Inflammatory macrophage treated with lipopolysaccharide for 1 hour (primary cell): ENCODE measurements around the gene TK1.

Experiments
- DNase-seq, 2 donors: peaks; one replicate each; pipeline ENCODE4 v3.0.0-alpha.2; 2020 to 2022

Gene TK1

GRCh38 chr17:78219396-78220150 is 32.7 kb upstream of the TK1 start:
- DNase-seq = no peak

- no peak for DNase-seq
These were observed 27.8 kb upstream of the TK1 start for GRCh38 chr17:78214706-78215061.

- peak; percentile 77 to 94 for DNase-seq
These were observed 27.3 kb upstream of the TK1 start, which contains the start of gene BIRC5 for GRCh38 chr17:78214016-78214705. Gene BIRC5, plus strand, starts transcription at chr17:78214253. Its CDS starts 64 bp downstream, at chr17:78214317.

DNA sequence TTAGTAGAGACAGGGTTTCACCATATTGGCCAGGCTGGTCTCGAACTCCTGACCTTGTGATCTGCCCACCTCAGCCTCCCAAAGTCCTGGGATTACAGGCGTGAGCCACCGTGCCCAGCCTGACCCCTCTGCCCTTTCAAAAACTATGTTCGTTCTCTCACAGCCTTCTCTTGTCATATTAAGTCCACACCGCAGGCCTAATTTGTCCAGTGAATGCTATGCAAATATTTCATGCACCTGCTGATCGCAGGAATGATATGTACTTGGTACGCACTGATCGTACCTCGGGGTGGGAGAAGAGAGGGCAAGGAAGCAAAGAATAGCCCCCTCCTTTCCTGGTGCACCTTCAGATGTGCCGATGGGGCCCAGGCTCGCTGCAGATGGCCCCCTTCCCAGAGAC is 24.2 kb upstream of the TK1 start:
- no peak for DNase-seq

GRCh38 chr17:78210111-78210510 is 23.3 kb upstream of the TK1 start:
- DNase-seq = no peak

DNA sequence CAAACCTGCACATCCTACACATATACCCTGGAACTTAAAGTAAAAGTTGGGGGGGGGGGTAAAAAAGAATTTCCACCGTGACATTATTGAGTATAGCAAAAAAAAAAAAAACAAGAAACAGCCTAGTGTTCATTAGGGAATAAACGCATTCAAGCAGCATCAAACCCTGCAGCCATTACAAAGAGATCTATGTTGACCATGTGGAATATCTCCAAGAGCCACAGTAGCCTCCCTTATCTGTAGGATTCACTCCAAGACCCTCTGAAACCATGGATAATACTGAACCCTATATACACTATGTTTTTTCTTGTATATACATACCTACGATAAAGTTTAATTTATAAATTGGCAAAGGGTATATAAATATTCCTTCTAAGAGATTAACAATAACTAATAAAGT is 21.6 kb upstream of the TK1 start:
- DNase-seq = no peak

GRCh38 chr17:78206298-78206697 is 19.4 kb upstream of the TK1 start:
- DNase-seq = no peak

- no peak for DNase-seq
These were observed 18.4 kb upstream of the TK1 start for GRCh38 chr17:78205124-78205775.

DNA sequence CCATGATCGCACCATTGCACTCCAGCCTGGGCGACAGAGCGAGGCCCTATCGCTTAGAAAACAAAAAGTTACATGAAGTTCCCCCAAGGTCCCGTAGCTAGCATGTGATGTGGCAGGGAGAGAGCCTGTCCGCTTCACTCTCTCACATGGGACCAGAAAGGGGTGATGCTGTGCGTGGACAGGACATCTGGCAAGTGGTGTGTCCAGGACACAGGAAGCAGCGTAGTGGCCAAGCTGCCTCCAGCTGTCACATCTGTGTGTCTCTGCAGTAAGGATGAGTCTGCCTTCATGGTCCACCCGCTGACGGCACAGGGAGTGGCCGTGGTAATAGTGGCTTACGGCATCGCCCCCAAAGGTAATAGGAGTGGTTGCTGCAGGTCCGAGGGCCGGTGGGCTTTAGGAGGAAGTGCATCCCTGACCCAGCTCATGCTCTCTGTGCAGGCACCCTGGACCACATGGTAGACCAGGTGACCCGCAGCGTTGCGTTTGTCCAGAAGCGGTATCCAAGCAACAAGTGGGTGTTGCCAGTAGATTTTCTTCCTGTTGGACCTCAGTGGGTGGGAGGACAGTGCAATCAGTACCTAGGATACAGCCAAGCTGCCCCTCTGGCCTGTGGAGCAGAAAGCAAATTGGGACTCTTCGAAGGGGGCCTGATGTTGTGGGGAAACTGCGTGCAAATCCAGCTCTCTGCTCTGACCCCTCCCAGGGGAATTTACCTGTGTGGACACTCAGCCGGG is 17.7 kb upstream of the TK1 start:
- DNase-seq = no peak

DNA sequence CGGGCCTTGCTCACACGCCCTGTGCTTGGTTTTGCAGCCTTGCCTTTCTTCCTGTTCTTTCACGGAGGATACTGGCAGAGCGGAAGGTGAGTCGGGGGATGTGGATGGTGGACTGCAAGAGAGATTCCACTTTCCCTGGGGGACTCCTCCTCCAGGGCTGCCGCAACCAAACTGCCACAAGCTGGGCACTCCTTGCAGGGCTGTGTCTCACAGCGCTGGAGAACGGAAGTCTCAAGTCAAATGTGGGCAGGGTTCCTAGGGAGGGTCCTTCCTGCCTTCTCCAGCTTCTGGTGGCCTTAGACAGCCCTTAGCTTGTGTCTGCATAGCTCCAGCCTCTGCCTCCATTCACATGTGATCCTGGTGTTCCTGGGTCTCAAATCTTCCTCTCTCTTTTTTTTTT is 15.8 kb upstream of the TK1 start:
- no peak for DNase-seq

GRCh38 chr17:78200451-78200850 is 13.6 kb upstream of the TK1 start:
- no peak for DNase-seq

DNA sequence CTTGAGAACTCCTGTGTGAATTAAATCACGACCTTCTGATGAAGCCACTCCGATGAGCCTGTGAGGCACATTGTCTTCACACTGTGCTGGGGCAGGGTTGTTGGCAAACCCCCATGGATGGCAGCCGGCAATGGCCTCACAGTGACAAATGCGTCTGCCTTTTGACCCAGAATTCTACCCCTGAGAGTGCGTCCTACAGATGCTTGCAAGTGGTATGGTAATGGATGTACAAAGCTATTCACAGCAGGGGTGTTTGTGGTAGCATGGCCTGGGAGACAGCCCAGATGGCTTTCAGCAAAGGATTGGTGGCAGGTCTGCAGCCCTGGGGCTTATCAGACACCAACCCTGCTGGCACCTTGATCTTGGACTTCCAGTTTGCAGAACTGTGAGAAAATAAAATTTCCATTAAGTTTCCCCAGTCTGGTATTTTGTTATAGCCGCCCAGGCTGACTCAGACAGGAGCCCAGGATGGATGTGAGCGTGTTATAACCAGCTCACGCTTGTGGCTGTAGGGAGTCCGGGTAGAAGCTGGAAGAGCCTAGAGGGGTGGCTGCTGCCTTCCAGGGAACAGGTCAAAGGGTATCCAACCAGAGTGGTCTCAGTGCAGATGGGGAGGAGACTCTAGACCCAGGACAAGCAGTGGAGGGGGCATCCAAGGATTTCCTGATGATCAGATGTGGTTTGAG is 10.4 kb upstream of the TK1 start:
- DNase-seq = no peak

DNA sequence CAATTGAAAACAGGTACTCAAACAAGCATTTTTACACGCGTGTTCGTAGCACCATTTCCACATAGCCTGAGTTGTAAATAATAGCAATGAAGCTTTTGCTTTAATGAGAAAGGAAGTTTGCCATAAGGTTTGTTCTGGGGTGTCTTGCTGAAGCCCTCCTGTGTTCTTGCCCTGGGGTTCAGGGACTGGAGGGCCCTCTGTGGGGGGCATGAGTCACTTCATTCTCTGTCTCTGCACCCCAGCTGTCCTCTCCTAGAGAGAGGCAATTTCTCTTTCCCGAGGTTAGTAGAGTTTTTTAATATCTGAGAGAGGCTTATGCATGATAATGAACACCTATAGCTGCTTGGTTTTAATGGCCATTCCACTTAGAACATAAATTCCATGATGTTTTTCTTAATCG is 9.9 kb upstream of the TK1 start:
- no peak for DNase-seq

GRCh38 chr17:78185981-78186691 is 716 bp downstream of the TK1 start:
- peak; percentile 49 to 64 for DNase-seq

- no peak for DNase-seq
These were observed 2.0 kb downstream of the TK1 start for GRCh38 chr17:78184868-78185267.

- DNase-seq = no peak
These were observed 2.5 kb downstream of the TK1 start for GRCh38 chr17:78184351-78184750.

- no peak for DNase-seq
These were observed 2.9 kb downstream of the TK1 start for GRCh38 chr17:78183916-78184315.

GRCh38 chr17:78182504-78182903 is 4.3 kb downstream of the TK1 start:
- DNase-seq = no peak

DNA sequence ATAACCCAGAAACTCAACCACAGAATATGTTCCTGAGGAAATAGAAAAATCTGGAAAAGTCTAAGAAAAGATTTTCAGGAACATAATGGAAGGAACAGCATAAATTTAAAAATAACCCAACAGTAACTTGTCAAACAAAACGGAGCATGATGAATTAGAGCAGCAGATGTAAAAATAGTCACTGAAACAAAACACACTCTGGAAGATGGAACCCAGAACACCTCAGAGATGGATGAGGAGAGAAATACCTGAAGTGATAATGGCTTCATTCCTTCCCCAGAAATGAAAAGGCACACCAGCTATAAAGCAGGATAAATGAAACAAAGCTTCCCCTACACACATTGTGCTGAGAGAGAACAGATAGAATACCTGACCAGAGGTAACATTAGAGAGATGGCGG is 6.3 kb downstream of the TK1 start:
- no peak for DNase-seq

GRCh38 chr17:78180083-78180482 is 6.8 kb downstream of the TK1 start:
- no peak for DNase-seq

GRCh38 chr17:78179372-78179771 is 7.5 kb downstream of the TK1 start:
- peak; percentile 71 for DNase-seq

GRCh38 chr17:78176548-78177025 is 10.3 kb downstream of the TK1 start:
- peak; percentile 46 to 78 for DNase-seq
